ENCODE results near the gene TMEM54.

Gene TMEM54

DNA sequence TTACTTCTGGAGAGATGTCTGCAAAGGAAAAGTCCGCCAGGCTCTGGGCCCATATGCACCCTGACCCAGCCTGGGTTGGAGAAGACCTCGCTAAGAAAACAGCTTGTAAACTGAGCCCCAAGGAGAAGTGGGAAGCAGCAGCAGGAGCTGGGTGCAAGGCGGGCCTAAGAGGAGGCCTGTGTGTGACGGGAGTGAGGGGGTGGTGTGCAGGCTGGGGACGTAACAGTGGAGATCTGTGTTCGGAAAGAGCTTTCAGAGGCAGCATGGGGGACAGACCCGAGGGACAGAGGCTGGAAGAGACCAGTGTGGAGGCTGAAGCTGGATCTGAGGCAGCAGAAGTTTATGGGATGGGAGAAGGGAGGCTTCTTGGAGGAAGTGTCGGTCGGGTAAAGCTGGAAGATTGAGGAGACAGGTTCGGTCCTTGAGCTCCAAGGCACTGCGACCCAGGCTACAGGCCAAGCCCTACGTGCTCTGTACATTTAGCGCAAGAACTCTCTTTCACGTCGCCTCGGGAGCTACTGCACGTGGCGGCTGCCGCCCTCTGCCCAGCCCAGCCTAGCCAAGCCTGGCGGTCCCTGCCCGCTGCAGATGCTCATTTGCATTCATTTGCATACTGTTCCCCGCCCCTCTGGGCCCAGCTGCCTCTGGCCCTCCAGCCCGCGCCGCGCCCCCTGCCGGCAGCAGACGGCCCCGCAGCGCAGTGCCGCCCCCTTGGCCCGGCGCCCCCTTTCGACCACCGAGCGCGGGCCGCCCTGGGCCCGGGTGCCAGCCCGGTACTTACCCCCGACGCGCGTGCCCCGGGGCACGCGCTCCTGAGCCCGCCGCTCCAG, 8.6 kb downstream of the TMEM54 start:
- Histone ChIP-seq H3K4me3 (ENCODE audit: low read depth, low read length) (peak overlapping the region; percentile 70), H3K27ac (peak overlapping the region; percentile 95), H3K27me3 (ENCODE audit: insufficient read depth, low read depth, severe bottlenecking) (no peaks in the 10 kb centered on the region), H3K9me3 (ENCODE audit: severe bottlenecking) (no peaks in the 10 kb centered on the region), H3K36me3 (peaks cover 49% of the 10 kb centered on the region)
- peak; percentile 85 for DNase-seq
- TF ChIP-seq, protein P1, sequence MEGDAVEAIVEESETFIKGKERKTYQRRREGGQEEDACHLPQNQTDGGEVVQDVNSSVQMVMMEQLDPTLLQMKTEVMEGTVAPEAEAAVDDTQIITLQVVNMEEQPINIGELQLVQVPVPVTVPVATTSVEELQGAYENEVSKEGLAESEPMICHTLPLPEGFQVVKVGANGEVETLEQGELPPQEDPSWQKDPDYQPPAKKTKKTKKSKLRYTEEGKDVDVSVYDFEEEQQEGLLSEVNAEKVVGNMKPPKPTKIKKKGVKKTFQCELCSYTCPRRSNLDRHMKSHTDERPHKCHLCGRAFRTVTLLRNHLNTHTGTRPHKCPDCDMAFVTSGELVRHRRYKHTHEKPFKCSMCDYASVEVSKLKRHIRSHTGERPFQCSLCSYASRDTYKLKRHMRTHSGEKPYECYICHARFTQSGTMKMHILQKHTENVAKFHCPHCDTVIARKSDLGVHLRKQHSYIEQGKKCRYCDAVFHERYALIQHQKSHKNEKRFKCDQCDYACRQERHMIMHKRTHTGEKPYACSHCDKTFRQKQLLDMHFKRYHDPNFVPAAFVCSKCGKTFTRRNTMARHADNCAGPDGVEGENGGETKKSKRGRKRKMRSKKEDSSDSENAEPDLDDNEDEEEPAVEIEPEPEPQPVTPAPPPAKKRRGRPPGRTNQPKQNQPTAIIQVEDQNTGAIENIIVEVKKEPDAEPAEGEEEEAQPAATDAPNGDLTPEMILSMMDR (IDR thresholded peaks at IDR 0.05; ENCODE audit: low read depth, low read length): peak; percentile 84

DNA sequence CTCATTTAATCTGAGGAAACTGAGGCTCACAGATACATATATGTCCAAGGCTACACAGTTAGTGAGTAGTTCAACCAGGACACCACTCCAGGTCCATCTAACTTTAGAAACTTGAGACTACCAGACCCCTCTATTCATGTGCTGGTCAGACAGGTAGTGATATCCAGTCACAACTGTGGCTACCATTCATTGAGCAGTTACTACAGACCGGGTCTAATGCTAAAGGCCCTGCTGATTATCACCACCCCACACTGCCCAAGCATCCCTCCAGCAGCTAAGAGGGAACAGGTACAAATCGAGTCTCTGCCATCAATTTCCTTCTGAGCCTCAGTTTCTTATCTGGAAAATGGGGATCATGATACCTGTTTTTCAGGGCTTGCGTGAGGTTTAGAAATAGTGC, 9.6 kb downstream of the TMEM54 start:
- peak overlapping the region; percentile 9; the same call in 1 of the 2 replicates for H3K27ac ChIP-seq
- no peaks in the 10 kb centered on the region for H3K27me3 ChIP-seq (ENCODE audit: insufficient read depth, low read depth, severe bottlenecking)
- no peak for DNase-seq
- peaks cover 48% of the 10 kb centered on the region for H3K36me3 ChIP-seq
- TF ChIP-seq, protein P1 (IDR thresholded peaks at IDR 0.05; ENCODE audit: low read depth, low read length): no peak
- H3K9me3 ChIP-seq (ENCODE audit: severe bottlenecking): no peaks in the 10 kb centered on the region
- no peak overlapping the region for H3K4me3 ChIP-seq (ENCODE audit: low read depth, low read length)

DNA sequence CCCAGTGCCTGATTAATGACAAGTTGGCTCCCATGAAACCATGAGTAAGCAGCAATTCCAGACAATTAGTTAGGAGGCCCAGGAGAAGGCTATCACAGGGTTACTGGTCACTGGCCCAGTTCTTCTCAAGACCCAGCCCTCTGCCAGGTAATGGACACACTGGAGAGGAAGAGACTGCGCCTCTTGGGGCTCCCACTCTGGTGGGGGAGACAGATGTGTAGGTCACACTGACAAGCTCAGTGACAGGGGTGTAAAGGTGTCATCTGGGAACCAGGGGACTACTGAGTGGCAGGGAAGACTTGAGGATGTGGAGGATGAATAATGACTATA, 10.0 kb downstream of the TMEM54 start:
- Histone ChIP-seq H3K9me3 (ENCODE audit: severe bottlenecking) (no peaks in the 10 kb centered on the region), H3K36me3 (peaks cover 44% of the 10 kb centered on the region), H3K27ac (peak overlapping the region; percentile 9; the same call in 1 of the 2 replicates), H3K4me3 (ENCODE audit: low read depth, low read length) (no peak overlapping the region), H3K27me3 (ENCODE audit: insufficient read depth, low read depth, severe bottlenecking) (no peaks in the 10 kb centered on the region)
- DNase-seq: no peak
- TF ChIP-seq, protein P1 (IDR thresholded peaks at IDR 0.05; ENCODE audit: low read depth, low read length): no peak

DNA sequence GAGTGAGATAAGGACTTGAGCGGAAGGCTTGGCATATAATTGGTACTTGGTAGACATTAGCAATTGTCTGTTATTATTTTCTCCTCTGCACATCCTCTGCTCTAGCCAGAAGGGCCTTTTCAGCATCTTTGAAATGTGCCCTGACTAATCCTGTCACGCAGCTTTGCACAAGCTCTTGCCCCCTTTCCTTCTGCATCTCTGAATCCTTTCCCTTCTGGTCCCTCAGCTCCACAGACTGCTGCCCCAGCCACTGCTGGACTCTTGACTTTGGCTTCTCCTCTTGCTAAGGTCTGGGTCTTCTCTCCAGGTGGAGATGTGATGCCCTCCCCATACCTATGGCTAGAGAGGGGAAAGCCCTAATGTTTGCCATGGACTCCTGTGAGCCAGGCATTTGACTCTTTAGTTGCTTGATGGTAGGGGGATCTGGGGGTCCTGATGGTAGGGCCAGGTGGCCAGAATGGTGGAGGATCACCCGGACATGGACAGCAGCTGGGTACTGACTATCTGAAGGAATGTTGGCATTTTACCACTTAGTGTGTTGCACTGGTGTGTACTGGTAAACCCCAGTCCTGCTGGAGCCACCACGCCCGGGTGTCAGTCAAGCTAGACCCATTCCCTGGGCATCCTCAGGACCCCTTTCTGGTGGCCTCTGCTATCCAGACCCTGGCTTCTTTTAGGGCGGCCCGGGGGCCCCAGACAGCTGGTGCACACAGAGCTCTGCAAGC, 10.5 kb downstream of the TMEM54 start:
- DNase-seq: peak; percentile 55
- H3K36me3 ChIP-seq: peaks cover 39% of the 10 kb centered on the region
- no peak overlapping the region for H3K4me3 ChIP-seq (ENCODE audit: low read depth, low read length)
- H3K27ac ChIP-seq: peak overlapping the region; percentile 36
- TF ChIP-seq, protein P1 (IDR thresholded peaks at IDR 0.05; ENCODE audit: low read depth, low read length): no peak
- no peaks in the 10 kb centered on the region for H3K9me3 ChIP-seq (ENCODE audit: severe bottlenecking)
- H3K27me3 ChIP-seq (ENCODE audit: insufficient read depth, low read depth, severe bottlenecking): no peaks in the 10 kb centered on the region

DNA sequence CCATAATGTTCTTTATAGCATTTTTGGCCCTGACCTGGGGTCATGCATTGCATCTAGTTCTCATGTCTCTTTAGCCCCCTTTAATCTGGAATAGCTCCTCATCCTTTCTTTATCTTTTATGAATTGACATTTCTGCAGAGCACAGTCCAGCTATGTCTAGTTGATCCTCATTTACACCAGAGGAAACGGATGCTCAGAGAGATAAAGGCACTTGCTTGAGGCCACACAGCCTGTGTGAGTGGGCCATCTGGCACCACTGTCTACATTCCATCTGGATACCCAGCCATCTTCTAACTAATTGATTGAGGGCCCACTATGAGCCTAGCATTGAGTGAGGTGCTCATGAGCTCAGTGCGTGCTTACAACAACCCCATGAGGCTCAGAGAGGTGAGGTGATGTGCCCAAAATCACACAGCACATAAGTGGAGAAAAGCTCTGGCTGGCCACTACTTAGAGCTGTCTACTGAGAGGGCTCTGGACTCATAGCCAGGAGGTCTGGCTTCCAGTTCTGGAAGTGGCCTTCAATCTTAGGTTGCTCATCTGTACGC, 11.4 kb downstream of the TMEM54 start:
- no peaks in the 10 kb centered on the region for H3K27me3 ChIP-seq (ENCODE audit: insufficient read depth, low read depth, severe bottlenecking)
- no peak for DNase-seq

More for the DNA sequence above, 11.4 kb downstream of the TMEM54 start:
- peak overlapping the region; percentile 5 for H3K27ac ChIP-seq
- H3K4me3 ChIP-seq (ENCODE audit: low read depth, low read length): no peak overlapping the region
- peaks cover 30% of the 10 kb centered on the region for H3K36me3 ChIP-seq
- TF ChIP-seq, protein P1 (IDR thresholded peaks at IDR 0.05; ENCODE audit: low read depth, low read length): no peak
- no peaks in the 10 kb centered on the region for H3K9me3 ChIP-seq (ENCODE audit: severe bottlenecking)

Data from WERI-Rb-1 (cell line).